B cell (primary cell): Measurements from ENCODE around the gene EFCAB14. TPM values are rescaled to one million over a fixed set of nuclear protein-coding genes. Genes with fewer than 3 reads are reported as not detected.

Experiments used
- ATAC-seq: fragments of 200-7000 bp; cut with Tn5 transposase; one replicate; pipeline ENCODE4 v1.10.0; 2021; ENCODE audit warnings: low read depth, mild to moderate bottlenecking, moderate number of reproducible peaks, moderate library complexity
- CTCF ChIA-PET: fragments of 350-600 bp; sonication (Branson Sonifier 250); formaldehyde crosslinking; loops from one replicate; lab custom pipeline; 2021; ENCODE audit warnings: antibody characterized with exemption, inconsistent platforms; lab: Charles Lee
- POLR2A ChIA-PET: fragments of 350-600 bp; sonication (Branson Sonifier 250); formaldehyde crosslinking; loops from one replicate; lab custom pipeline; 2021; ENCODE audit warnings: antibody characterized with exemption; lab: Charles Lee
- DNase-seq: peaks from one replicate; pipeline ENCODE4 v3.0.0; 2013
- H2AFZ ChIP-seq: 2 replicates; pipeline ENCODE4 v1.6.1; 2012; ENCODE audit warnings: mild to moderate bottlenecking, low read depth, low read length; ENCODE audit not compliant: insufficient read depth, poor library complexity, severe bottlenecking
- H3K27ac ChIP-seq, 2 donors: 1 replicate in 1 of 2; 2 replicates in 1 of 2; pipeline ENCODE4 v1.5.1; 2012 to 2013; ENCODE audit warnings: low read length in 2 of 2, mild to moderate bottlenecking in 2 of 2, moderate library complexity in 1 of 2
- H3K27me3 ChIP-seq, 4 experiments: fragments of 200-600 bp in 1 of 4; sonication (generic) in 1 of 4; replicated peaks in 1 of 4; 1 replicate in 2 of 4; 2 replicates in 2 of 4; pipeline versions ENCODE4 v1.6.1 to v1.7.0; 2013 to 2016; ENCODE audit warnings: low read length in 3 of 4, mild to moderate bottlenecking in 2 of 4, mixed read lengths in 1 of 4, moderate library complexity in 1 of 4; ENCODE audit not compliant: insufficient read depth in 4 of 4, control insufficient read depth in 3 of 4; ENCODE audit errors: control extremely low read depth in 1 of 4
- H3K36me3 ChIP-seq, 2 experiments: replicated peaks in 1 of 2; 1 replicate in 1 of 2; 2 replicates in 1 of 2; pipeline versions ENCODE4 v1.6.1 to v1.7.1; 2013; ENCODE audit warnings: low read length in 1 of 2; ENCODE audit not compliant: insufficient read depth in 2 of 2, control insufficient read depth in 1 of 2; ENCODE audit errors: control extremely low read depth in 1 of 2, extremely low read depth in 1 of 2
- H3K4me1 ChIP-seq, 2 donors: fragments of 200-600 bp in 1 of 2; sonication (generic) in 1 of 2; 1 replicate in 1 of 2; 2 replicates in 1 of 2; pipeline versions ENCODE4 v1.5.1 to v1.6.1; 2013 to 2017; ENCODE audit warnings: low read length in 2 of 2; ENCODE audit not compliant: control insufficient read depth in 2 of 2, insufficient read depth in 2 of 2
- H3K4me2 ChIP-seq: replicated peaks from 2 replicates; pipeline ENCODE3; 2012; ENCODE audit warnings: mild to moderate bottlenecking, low read depth, low read length; ENCODE audit not compliant: poor library complexity, severe bottlenecking
- H3K4me3 ChIP-seq, 5 experiments: fragments of 200-600 bp in 1 of 5; sonication (generic) in 1 of 5; 1 replicate in 3 of 5; 2 replicates in 2 of 5; pipeline versions ENCODE4 v1.5.1 to v1.7.0; 2011 to 2016; ENCODE audit warnings: low read length in 4 of 5, mild to moderate bottlenecking in 4 of 5, low read depth in 2 of 5, control low read depth in 1 of 5, moderate library complexity in 1 of 5; ENCODE audit not compliant: insufficient read depth in 1 of 5; ENCODE audit errors: control extremely low read depth in 1 of 5, extremely low read depth in 1 of 5
- H3K79me2 ChIP-seq: fragments of 200-600 bp; sonication (generic); one replicate; pipeline ENCODE4 v1.6.0; 2016; ENCODE audit warnings: low read length; ENCODE audit not compliant: control insufficient read depth, insufficient read depth
- H3K9ac ChIP-seq: fragments of 200-600 bp; sonication (generic); 2 replicates; pipeline ENCODE4 v1.6.1; 2017; ENCODE audit warnings: mild to moderate bottlenecking, low read length, moderate library complexity
- H3K9me3 ChIP-seq, 3 donors: one replicate each; pipeline versions ENCODE4 v1.6.1 to v1.7.1; 2013; ENCODE audit warnings: low read length in 2 of 3; ENCODE audit not compliant: control insufficient read depth in 2 of 3, insufficient read depth in 1 of 3; ENCODE audit errors: control extremely low read depth in 1 of 3
- H4K20me1 ChIP-seq: 2 replicates; pipeline ENCODE4 v1.6.0; 2012; ENCODE audit warnings: mild to moderate bottlenecking, low read length; ENCODE audit not compliant: insufficient read depth, control insufficient read depth, poor library complexity, severe bottlenecking
- H3K27ac Mint-ChIP-seq: one replicate; pipeline ENCODE4 v1.8.0; 2021; ENCODE audit warnings: mixed read lengths
- H3K27me3 Mint-ChIP-seq: one replicate; pipeline ENCODE4 v1.8.0; 2021; ENCODE audit warnings: mixed read lengths
- H3K4me1 Mint-ChIP-seq: one replicate; pipeline ENCODE4 v1.8.0; 2021; ENCODE audit warnings: mixed read lengths
- H3K4me3 Mint-ChIP-seq: one replicate; pipeline ENCODE4 v1.8.0; 2021; ENCODE audit warnings: mixed read lengths
- H3K9me3 Mint-ChIP-seq: one replicate; pipeline ENCODE4 v1.8.0; 2022; ENCODE audit warnings: mixed read lengths; ENCODE audit not compliant: insufficient read depth
- EZH2 ChIP-seq: IDR thresholded peaks from 2 replicates; pipeline ENCODE4 v1.6.1; 2012; ENCODE audit warnings: borderline replicate concordance, low read depth, mild to moderate bottlenecking, moderate library complexity, low read length; ENCODE audit not compliant: insufficient read depth, poor library complexity, severe bottlenecking
- WGBS: methylation state at CpG from one replicate; pipeline ENCODE4 v1.1.5; 2013; ENCODE audit warnings: missing lambda C conversion rate; ENCODE audit not compliant: insufficient coverage; 5-methylcytosine and 5-hydroxymethylcytosine counted together
- intact Hi-C: fragments of 100-400 bp; cut with micrococcal nuclease; formaldehyde crosslinking; loops from one replicate; pipeline ENCODE4 v1.10.0; 2022
- polyA plus RNA-seq: library from polyadenylated mRNA; depleted of rRNA; stranded (reverse); fragments of >200 nt; gene quantifications from 2 replicates; pipeline ENCODE4 v1.2.3, GENCODE V29; 2012
- total RNA-seq, 2 donors: library from RNA; stranded (reverse); fragments of 120-200 nt in 1 of 2; gene quantifications; 1 replicate in 1 of 2; 2 replicates in 1 of 2; pipeline versions ENCODE4 v1.2.3 to v1.2.4, GENCODE V29; 2013 to 2022
- TF ChIP-seq, protein P1 (sequence below): fragments of 200-600 bp; IDR thresholded peaks from one replicate; pipeline ENCODE4 v1.8.0; 2022; ENCODE audit warnings: antibody characterized with exemption, mild to moderate bottlenecking

EFCAB14 gene
- total and polyA plus RNA-seq, 2 donors (not counting 1 experiment from before 2014, with no cell fraction given) = 22.8 to 98.8 TPM

DNA sequence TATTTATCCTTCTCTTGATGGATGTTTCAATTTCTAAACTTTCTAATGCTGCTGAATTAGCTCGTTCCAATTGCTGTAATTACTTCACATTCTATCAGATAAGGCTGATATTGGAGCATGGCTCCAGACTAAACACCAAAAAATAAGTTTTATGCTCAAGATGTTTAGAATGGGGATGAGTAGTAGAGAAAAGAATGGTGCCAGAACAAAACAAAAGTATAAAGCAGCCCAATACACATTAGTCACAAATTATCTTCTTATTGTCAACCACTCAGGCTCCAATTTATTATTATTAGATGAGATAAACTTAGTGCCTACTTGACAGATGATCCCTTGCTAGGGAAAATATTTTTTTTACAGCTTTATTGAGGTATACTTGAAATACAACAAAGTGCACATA is 72.6 kb downstream of the EFCAB14 start:
- H3K4me1 ChIP-seq = no peaks in the 10 kb centered on the region
- no peak for ATAC-seq
- H3K4me3 ChIP-seq = no peak overlapping the region
- no peak overlapping the region for H3K9ac ChIP-seq
- ChIA-PET POLR2A (no interaction called here), CTCF (interaction anchor here (1.3 kb wide), 1 partner anchor 12 kb away, joined by 3 read pairs; no protein-coding TSS in a partner anchor)
- no peaks in the 10 kb centered on the region for H3K27me3 ChIP-seq
- no peaks in the 10 kb centered on the region for H4K20me1 ChIP-seq
- no peak overlapping the region for H3K4me3 Mint-ChIP-seq
- peaks cover 0 to 4% (median 4%) of the 10 kb centered on the region in 3 donors for H3K9me3 ChIP-seq
- no peak overlapping the region for H3K27ac Mint-ChIP-seq
- peaks cover 0 to 23% of the 10 kb centered on the region in 2 experiments for H3K36me3 ChIP-seq
- no peak overlapping the region for H3K27ac ChIP-seq
- no peak overlapping the region for H3K4me2 ChIP-seq
- no CpG with 5 or more reads among the region's 1 CpG for WGBS
- H3K9me3 Mint-ChIP-seq = peaks cover 5% of the 10 kb centered on the region
- H3K79me2 ChIP-seq = no peaks in the 10 kb centered on the region
- intact Hi-C loops = no loop called here
- H3K4me1 Mint-ChIP-seq = no peaks in the 10 kb centered on the region
- TF ChIP-seq EZH2 = no peak
- TF ChIP-seq, protein P1, sequence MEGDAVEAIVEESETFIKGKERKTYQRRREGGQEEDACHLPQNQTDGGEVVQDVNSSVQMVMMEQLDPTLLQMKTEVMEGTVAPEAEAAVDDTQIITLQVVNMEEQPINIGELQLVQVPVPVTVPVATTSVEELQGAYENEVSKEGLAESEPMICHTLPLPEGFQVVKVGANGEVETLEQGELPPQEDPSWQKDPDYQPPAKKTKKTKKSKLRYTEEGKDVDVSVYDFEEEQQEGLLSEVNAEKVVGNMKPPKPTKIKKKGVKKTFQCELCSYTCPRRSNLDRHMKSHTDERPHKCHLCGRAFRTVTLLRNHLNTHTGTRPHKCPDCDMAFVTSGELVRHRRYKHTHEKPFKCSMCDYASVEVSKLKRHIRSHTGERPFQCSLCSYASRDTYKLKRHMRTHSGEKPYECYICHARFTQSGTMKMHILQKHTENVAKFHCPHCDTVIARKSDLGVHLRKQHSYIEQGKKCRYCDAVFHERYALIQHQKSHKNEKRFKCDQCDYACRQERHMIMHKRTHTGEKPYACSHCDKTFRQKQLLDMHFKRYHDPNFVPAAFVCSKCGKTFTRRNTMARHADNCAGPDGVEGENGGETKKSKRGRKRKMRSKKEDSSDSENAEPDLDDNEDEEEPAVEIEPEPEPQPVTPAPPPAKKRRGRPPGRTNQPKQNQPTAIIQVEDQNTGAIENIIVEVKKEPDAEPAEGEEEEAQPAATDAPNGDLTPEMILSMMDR = no peak
- no peaks in the 10 kb centered on the region for H3K27me3 Mint-ChIP-seq
- no peak overlapping the region for H2AFZ ChIP-seq
- no peak for DNase-seq

DNA sequence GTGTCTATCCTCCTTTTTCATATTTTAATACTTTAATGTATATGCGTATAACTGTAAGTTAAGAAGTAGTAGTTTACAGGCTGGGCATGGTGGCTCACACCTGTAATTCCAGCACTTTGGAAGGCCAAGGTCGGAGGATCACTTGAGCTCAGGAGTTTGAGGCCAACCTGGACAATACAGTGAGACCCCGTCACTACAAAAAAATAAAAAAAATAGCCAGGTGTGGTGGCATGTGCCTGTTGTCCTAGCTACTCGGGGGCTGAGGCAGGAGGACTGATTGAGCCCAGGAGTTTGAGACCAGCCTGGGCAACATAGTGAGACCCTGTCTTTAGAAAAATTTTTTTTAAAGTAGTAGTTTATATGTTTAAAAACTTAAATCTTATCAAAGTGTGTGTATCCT is 73.1 kb downstream of the EFCAB14 start:
- WGBS = 100% methylated on average over 2 of the region's 4 CpGs

More for the DNA sequence above, 73.1 kb downstream of the EFCAB14 start:
- Histone ChIP-seq H4K20me1 (no peaks in the 10 kb centered on the region), H3K79me2 (no peaks in the 10 kb centered on the region), H3K9me3 (peaks cover 0 to 4% (median 4%) of the 10 kb centered on the region in 3 donors), H3K4me1 (no peaks in the 10 kb centered on the region), H3K9ac (no peak overlapping the region), H2AFZ (no peak overlapping the region), H3K4me2 (no peak overlapping the region), H3K27me3 (no peaks in the 10 kb centered on the region), H3K27ac (no peak overlapping the region), H3K4me3 (no peak overlapping the region), H3K36me3 (peaks cover 0 to 23% of the 10 kb centered on the region in 2 experiments)
- CTCF ChIA-PET = interaction anchor here (1.3 kb wide), 1 partner anchor 11 kb away, joined by 3 read pairs; no protein-coding TSS in a partner anchor
- DNase-seq (no peak), ATAC-seq (no peak)
- POLR2A ChIA-PET = no interaction called here
- Mint-ChIP-seq H3K9me3 (peaks cover 5% of the 10 kb centered on the region), H3K27ac (no peak overlapping the region), H3K4me3 (no peak overlapping the region), H3K27me3 (no peaks in the 10 kb centered on the region), H3K4me1 (no peaks in the 10 kb centered on the region)
- intact Hi-C loops = no loop called here
- TF ChIP-seq, protein P1 = no peak
- TF ChIP-seq EZH2 = no peak
